Sigmoid colon (tissue), 4 donors: ENCODE measurements around the gene ASCL2.

Experiments used
- CTCF ChIP-seq, 4 experiments: fragments of 450-650 bp in 3 of 4; fragments of 200-600 bp in 1 of 4; IDR thresholded peaks; one replicate each; pipeline ENCODE4 v1.5.1; 2016 to 2019; ENCODE audit warnings: antibody characterized with exemption in 4 of 4, mild to moderate bottlenecking in 3 of 4, moderate library complexity in 2 of 4
- EP300 ChIP-seq, 4 donors: sonication (generic); formaldehyde crosslinking; IDR thresholded peaks; one replicate each; pipeline ENCODE4 v1.6.1; 2017; ENCODE audit warnings: antibody characterized with exemption in 4 of 4
- POLR2A ChIP-seq, 2 donors: fragments of 450-650 bp; IDR thresholded peaks; one replicate each; pipeline ENCODE4 v1.6.1; 2016; ENCODE audit warnings: antibody characterized with exemption in 2 of 2, mild to moderate bottlenecking in 2 of 2, moderate library complexity in 2 of 2

GRCh38 chr11:2300936-2301630 is 30.7 kb upstream of the ASCL2 start:
- TF ChIP-seq CTCF (IDR thresholded peaks at IDR 0.05): no peak
- TF ChIP-seq POLR2A (IDR thresholded peaks at IDR 0.05): no peak
- no peak for TF ChIP-seq EP300 (IDR thresholded peaks at IDR 0.05)
